K562 (cell line): Measurements from ENCODE around the gene RPL19. TPM values are rescaled to one million over a fixed set of nuclear protein-coding genes. Genes with fewer than 3 reads are reported as not detected.

Experiments
- CAMTA2 ChIP-seq: fragments of 250-450 bp; sonication (Bioruptor Pico); conservative IDR thresholded peaks from 2 replicates; pipeline ENCODE4 v1.5.1; 2022
- CBX8 ChIP-seq: fragments of 200-600 bp; sonication (generic); IDR thresholded peaks from 2 replicates; pipeline ENCODE4 v1.6.1; 2012; ENCODE audit warnings: borderline replicate concordance, mixed run types, low read depth, mild to moderate bottlenecking, moderate library complexity, mixed read lengths, low read length, control low read depth, inconsistent platforms; ENCODE audit not compliant: poor library complexity, severe bottlenecking; ENCODE audit errors: extremely low read depth
- FOXA3 ChIP-seq, 2 experiments: fragments of 450-650 bp in 1 of 2; sonication (generic) in 1 of 2; formaldehyde crosslinking; IDR thresholded peaks in 1 of 2; conservative IDR thresholded peaks in 1 of 2; 2 replicates each; pipeline versions ENCODE4 v1.4.0 to v1.8.0; 2020 to 2022; ENCODE audit warnings: mild to moderate bottlenecking in 2 of 2, missing genetic modification reagents in 1 of 2
- FOXM1 ChIP-seq, 2 experiments: fragments of 450-650 bp in 1 of 2; sonication (generic) in 1 of 2; formaldehyde crosslinking in 1 of 2; IDR thresholded peaks; 2 replicates each; pipeline versions ENCODE4 v1.6.1 to v1.9.0; 2017 to 2022; ENCODE audit warnings: low read depth in 2 of 2, mild to moderate bottlenecking in 2 of 2, missing genetic modification reagents in 1 of 2, moderate library complexity in 1 of 2
- FOXP1 ChIP-seq: sonication (generic); formaldehyde crosslinking; IDR thresholded peaks from 2 replicates; pipeline ENCODE4 v1.8.0; 2022; ENCODE audit warnings: mild to moderate bottlenecking, missing genetic modification reagents
- GABPB2 ChIP-seq: fragments of 250-450 bp; sonication (Bioruptor Pico); conservative IDR thresholded peaks from 2 replicates; pipeline ENCODE4 v1.5.1; 2021; ENCODE audit warnings: mild to moderate bottlenecking
- HLTF ChIP-seq: fragments of 450-650 bp; IDR thresholded peaks from 2 replicates; pipeline ENCODE4 v1.6.1; 2016
- HNRNPLL ChIP-seq: fragments of 200-400 bp; formaldehyde crosslinking; IDR thresholded peaks from 2 replicates; pipeline ENCODE4 v1.6.1; 2017; ENCODE audit warnings: low read length, low read depth, mild to moderate bottlenecking; ENCODE audit not compliant: poor library complexity, severe bottlenecking
- MITF ChIP-seq: IDR thresholded peaks from 2 replicates; pipeline ENCODE4 v1.6.1; 2014; ENCODE audit warnings: antibody characterized with exemption
- MNT ChIP-seq, 2 experiments: fragments of 450-650 bp; conservative IDR thresholded peaks; 2 replicates each; pipeline ENCODE4 v1.6.1; 2017; ENCODE audit warnings: mild to moderate bottlenecking in 2 of 2, moderate library complexity in 2 of 2
- RHOXF2B ChIP-seq: fragments of 250-450 bp; sonication (Bioruptor Pico); conservative IDR thresholded peaks from 2 replicates; pipeline ENCODE4 v1.5.1; 2021
- SRF ChIP-seq, 2 experiments: fragments of 250-450, 450-650 bp in 1 of 2; sonication (Bioruptor Pico) in 1 of 2; sonication (generic) in 1 of 2; formaldehyde crosslinking; IDR thresholded peaks; 2 replicates each; pipeline versions ENCODE4 v1.5.0 to v1.5.1; 2020 to 2022; ENCODE audit warnings: mild to moderate bottlenecking in 1 of 2, missing genetic modification reagents in 1 of 2
- STAT6 ChIP-seq: sonication (generic); formaldehyde crosslinking; IDR thresholded peaks from 2 replicates; pipeline ENCODE4 v1.8.1; 2023; ENCODE audit warnings: mild to moderate bottlenecking, missing genetic modification reagents
- TFAP4 ChIP-seq: sonication (generic); formaldehyde crosslinking; IDR thresholded peaks from 2 replicates; pipeline ENCODE4 v1.8.0; 2022; ENCODE audit warnings: missing genetic modification reagents, mild to moderate bottlenecking, moderate library complexity, borderline replicate concordance
- ZNF174 ChIP-seq: fragments of 250-450 bp; sonication (Bioruptor Pico); IDR thresholded peaks from 2 replicates; pipeline ENCODE4 v1.4.0; 2020; ENCODE audit warnings: mild to moderate bottlenecking
- ZNF395 ChIP-seq: fragments of 200-800 bp; sonication (Bioruptor generic); IDR thresholded peaks from 2 replicates; pipeline ENCODE4 v1.6.1; 2017; ENCODE audit warnings: missing genetic modification characterization, missing compliant biosample characterization
- ZNF408 ChIP-seq: fragments of 250-450 bp; sonication (Bioruptor Pico); IDR thresholded peaks from 2 replicates; pipeline ENCODE4 v1.4.0; 2020; ENCODE audit warnings: low read depth, mild to moderate bottlenecking, moderate library complexity
- polyA plus RNA-seq, 8 experiments: library from polyadenylated mRNA; depleted of rRNA in 4 of 8; stranded (reverse) in 5 of 8; unstranded in 3 of 8; fragments of >200 nt; fragmentation: Nextera tagmentation in 2 of 8; fragmentation: Illumina TruSeq in 1 of 8; extraction: Ambion mirVana in 2 of 8; extraction: Trizol in 1 of 8; gene quantifications; 2 replicates each; pipeline versions ENCODE4 v1.2.1 to v1.2.3, GENCODE V29; 2011 to 2014; ENCODE audit warnings: inconsistent platforms in 1 of 8, missing spikeins in 1 of 8
- total RNA-seq, 7 experiments: library from RNA; depleted of rRNA in 6 of 7; stranded (reverse); fragments of >200 nt in 6 of 7; fragmentation: Illumina TruSeq in 2 of 7; extraction: Trizol in 2 of 7; gene quantifications; 2 replicates each; pipeline versions ENCODE4 v1.2.1 to v1.2.3, GENCODE V29; 2011 to 2021; ENCODE audit warnings: low replicate concordance in 1 of 7

Gene RPL19
- total and polyA plus RNA-seq, 9 of the 15 experiments (the other 6 are each of a cell fraction or from before 2014, with no cell fraction given) = 2,263 to 4,614 (median 3,727) TPM

GRCh38 chr17:39200070-39200879, at the start of gene RPL19 (continued):
- TF ChIP-seq FOXA3 (CRISPR knock-in tag; conservative IDR thresholded peaks at IDR 0.05 in 1 of 2, IDR thresholded peaks at IDR 0.05 in 1 of 2) (0 out of 4 replicates have a peak, but pooled peaks of 1 of the 2 experiments have one; percentile 23), RHOXF2B (CRISPR knock-in tag) (no peak), STAT6 (CRISPR knock-in tag) (peak; percentile 56; the same call in 1 of the 2 replicates), HNRNPLL (no peak), MITF (no peak), ZNF174 (CRISPR knock-in tag) (no peak), FOXM1 (IDR thresholded peaks at IDR 0.05; ENCODE audit: low read depth) (no peak), FOXM1 (CRISPR knock-in tag; IDR thresholded peaks at IDR 0.05; ENCODE audit: low read depth) (0 out of 2 replicates have a peak, but pooled peaks have one; percentile 36), FOXP1 (CRISPR knock-in tag) (no peak), CAMTA2 (no peak), GABPB2 (no peak), ZNF395 (CRISPR knock-in tag) (peak; percentile 57; the same call in 1 of the 2 replicates), MNT (conservative IDR thresholded peaks at IDR 0.05) (peak; percentile 81 to 88), HLTF (no peak), ZNF408 (no peak), SRF (CRISPR knock-in tag; IDR thresholded peaks at IDR 0.05) (peak in 1 of 2 experiments; percentile 14; a peak in 1 of 4 replicates), TFAP4 (CRISPR knock-in tag) (no peak; the same call in 1 of the 2 replicates), CBX8 (no peak)
